ENCODE data around the gene MMP23B.

MMP23B gene

DNA sequence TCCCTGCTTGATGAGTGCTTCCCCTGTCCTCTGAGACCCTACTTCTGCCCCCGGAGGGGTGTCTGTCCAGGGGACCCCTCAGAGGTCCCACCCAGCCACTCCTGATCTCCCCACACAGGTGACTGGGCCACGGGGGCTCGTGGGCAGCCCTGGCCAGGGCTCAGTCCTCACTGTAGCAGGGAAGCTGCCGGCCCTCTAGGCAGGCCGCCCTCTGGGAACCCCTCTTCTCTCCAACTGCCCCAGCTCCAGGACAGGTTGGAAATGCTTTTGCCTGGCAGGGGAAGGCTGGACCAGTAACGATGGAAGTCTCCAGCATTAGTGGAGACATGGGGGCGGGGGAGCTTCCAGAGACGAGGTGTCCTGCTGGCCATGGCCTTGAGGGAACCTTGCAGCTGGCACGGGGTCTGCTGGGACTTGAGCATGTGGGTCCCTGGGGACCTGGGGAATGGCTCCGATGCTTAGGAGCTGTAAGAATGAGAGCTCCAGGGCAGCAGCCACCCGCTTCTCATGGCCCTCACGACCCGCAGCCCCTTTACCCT lies 28.9 kb upstream of the MMP23B start:
- no peak for DNase-seq

DNA sequence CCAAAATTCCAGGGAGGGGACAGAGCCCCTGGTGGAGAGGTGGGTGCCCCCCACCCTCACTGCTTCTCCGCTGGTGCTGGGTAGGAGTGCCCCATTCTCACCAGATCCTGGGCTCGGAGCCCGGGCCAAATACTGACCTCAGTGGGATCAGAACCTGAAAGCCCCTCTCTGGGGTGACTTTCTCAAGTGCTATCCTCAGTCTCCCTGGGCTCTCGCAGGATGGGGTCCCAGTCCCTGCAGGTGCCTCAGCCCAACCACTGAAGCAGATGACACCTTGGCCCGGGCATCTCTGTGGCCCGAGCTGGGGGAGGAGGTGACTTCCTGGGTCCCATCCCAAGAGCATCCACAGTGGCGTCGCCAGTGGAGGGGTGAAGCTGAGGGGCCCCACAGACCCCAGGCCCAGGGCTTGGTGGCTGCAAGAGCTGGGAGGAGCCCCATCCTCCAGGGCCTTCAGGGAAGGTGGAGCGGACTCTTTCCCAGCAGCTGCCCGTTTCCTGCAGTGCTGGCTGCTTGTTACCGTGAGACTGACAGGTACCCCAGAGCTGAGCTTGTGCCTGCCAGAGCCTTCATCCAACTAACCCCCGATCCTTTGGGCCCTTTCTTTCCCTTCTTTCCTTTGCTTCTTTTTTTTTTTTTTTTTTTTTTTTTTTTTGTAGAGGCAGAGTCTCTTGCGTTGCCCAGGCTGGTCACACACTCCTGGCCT lies 28.2 kb upstream of the MMP23B start:
- DNase-seq = no peak

DNA sequence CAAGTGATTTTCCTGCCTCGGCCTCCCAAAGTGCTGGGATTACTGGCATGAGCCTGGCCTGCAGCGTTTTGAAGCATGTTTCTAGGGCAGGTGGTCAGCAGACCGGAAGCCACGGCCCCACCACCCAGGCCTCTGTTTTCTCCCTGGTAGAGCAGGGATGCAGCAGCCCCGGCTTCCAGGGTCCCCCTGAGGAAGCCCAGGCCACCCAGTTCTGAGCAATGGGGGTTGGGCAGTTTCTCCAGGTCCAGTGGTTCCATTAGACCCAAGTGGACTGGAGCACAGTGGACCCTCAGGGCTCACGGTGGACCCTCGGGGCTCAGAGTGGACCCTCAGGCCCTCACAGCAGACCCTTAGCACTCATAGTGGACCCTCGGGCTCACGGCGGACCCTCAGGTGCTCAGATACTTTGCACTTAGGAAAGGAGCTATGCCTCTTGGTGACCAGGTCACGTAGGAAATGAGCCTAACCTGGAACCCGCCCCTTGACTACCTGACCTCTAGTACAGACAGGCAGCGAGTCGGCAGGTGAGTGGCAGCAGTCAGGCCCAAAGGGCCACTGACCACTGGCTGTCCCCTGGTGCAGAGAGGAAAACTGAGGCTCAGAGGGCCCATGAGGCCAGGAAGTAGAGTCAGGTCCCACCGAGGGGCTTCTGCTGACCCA lies 27.5 kb upstream of the MMP23B start:
- DNase-seq = no peak

DNA sequence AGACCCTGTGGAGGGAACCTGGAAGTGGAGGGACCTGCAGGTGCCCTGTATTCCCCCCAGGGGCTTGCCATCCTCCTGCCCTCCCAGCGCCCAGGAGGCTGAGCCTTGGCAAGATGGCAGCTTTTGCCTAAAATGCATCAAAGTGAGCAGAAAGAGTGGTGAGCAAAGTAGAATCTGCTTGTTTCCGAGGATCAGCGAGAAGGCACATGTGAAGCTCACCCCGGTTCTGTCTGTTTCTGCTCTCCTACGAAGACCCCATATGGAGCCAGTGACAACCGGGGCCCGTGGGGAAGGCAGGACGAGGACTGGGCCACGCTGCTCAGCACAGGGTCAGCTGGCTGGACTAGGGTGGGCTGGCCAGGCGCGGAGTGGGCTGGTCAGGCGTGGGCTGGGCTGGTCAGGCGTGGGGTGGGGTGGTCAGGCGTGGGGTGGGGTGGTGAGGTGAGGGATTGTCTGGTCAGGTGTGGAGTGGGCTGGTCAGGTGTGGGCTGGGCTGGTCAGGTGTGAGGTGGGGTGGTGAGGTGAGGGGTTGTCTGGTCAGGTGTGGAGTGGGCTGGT lies 26.9 kb upstream of the MMP23B start:
- DNase-seq = no peak

DNA sequence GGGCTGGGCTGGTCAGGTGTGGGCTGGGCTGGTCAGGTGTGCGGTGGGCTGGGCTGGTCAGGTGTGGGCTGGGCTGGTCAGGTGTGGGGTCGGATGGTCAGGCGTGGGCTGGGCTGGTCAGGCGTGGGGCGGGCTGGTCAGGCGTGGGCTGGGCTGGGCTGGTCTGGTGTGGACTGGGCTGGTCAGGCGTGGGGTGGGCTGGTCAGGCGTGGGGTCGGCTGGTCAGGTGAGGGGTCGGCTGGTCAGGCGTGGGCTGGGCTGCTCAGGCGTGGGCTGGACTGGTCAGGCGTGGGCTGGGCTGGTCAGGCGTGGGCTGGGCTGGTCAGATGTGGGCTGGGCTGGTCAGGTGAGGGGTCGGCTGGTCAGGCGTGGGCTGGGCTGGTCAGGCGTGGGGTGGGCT lies 26.2 kb upstream of the MMP23B start:
- DNase-seq = no peak

DNA sequence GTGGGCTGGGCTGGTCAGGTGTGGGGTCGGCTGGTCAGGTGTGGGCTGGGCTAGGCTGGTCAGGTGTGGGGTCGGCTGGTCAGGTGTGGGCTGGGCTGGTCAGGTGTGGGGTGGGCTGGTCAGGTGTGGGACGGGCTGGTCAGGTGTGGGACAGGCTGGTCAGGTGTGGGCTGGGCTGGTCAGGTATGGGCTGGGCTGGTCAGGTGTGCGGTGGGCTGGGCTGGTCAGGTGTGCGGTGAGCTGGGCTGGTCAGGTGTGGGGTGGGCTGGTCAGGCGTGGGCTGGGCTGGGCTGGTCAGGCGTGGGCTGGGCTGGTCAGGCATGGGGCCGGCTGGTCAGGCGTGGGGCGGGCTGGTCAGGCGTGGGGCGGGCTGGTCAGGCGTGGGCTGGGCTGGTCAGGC lies 25.7 kb upstream of the MMP23B start:
- DNase-seq = no peak

DNA sequence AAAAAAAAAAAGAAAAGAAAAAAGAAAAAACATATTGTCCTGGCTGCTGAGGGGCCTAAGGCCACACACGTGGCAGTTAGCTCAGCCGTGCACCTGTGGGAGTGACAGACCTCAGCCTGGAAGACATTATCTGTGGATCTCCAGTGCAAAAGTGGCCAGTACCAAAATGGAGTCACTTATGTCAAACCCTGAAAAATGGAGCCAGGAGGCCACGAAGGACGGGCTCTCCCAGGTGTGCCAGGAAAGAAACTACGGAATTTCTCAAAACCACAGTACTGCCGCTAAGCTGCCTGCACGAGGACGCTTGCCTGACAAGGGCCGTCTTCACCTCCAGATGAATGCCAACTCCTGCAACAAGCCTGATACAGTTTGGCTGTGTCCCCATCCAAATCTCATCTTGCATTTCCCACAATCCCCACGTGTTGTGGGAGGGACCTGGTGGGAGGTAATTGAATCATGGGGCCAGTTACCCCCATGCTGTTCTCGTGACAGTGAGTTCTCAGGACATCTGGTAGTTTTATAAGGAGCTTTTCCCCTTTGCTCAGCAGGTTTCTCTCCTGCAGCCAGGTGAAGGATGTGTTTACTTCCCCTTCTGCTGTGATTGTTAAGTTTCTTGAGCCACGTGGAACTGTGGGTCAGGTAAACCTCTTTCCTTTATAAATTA lies 22.0 kb upstream of the MMP23B start:
- DNase-seq = no peak

DNA sequence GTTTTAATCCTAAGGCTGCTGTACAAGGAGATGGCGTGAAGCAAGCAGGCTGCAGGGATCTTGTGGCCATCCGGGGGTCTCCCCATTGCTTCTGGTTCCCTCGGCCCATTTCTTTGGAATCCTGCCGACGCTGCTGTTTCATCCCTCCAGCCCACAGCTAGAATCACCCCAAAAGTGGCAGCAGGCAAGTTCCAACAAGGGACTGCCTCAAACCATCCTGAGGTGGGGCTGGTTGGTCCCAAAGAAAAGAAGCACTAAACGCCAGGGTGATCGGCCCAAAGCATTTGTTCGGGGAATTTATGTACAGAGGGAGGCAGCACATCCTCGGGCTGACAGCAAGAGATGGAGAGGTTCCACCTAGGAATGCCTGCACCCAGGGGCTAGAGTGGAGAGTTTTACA lies 21.2 kb upstream of the MMP23B start:
- DNase-seq = no peak

DNA sequence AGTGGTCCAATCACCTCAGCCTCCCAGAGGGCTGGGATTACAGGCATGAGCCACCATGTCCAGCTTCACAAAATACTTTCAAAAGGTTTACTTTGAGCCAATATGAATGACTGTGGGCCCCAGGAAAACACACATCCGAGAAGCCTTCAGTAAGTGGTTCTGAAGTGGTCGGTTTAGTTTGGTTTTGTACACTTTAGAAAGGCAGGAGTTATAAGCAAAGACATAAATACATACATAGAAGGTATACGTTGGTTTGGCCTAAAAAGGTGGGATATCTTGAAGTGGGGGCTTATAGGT lies 19.9 kb upstream of the MMP23B start:
- DNase-seq = no peak

DNA sequence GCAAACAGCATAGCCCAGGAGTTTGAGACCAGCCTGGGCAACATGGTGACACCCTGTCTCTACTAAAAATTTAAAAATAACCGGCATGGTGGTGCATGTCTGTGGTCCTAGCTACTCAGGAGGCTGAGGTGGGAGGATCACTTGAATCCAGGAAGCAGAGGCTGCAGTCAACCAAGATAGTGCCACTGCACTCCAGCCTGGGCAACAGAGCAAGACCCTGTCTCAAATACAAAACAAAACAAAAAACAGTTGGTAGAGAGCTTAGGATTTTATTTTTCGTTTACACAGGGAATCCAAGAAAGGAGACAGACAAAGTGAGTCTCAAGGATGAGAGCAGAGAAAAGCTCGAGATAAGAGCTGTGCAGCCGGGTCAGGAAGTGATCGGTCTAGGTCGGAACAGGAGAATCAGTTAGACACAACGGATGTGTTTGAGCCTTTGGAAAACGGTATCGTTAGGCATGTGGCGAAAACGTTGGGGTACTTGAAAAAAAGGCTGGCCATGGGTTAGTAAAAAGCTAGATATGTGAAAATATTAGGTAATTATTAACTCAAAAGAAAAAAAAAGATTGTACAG lies 18.4 kb upstream of the MMP23B start:
- no peak for DNase-seq

DNA sequence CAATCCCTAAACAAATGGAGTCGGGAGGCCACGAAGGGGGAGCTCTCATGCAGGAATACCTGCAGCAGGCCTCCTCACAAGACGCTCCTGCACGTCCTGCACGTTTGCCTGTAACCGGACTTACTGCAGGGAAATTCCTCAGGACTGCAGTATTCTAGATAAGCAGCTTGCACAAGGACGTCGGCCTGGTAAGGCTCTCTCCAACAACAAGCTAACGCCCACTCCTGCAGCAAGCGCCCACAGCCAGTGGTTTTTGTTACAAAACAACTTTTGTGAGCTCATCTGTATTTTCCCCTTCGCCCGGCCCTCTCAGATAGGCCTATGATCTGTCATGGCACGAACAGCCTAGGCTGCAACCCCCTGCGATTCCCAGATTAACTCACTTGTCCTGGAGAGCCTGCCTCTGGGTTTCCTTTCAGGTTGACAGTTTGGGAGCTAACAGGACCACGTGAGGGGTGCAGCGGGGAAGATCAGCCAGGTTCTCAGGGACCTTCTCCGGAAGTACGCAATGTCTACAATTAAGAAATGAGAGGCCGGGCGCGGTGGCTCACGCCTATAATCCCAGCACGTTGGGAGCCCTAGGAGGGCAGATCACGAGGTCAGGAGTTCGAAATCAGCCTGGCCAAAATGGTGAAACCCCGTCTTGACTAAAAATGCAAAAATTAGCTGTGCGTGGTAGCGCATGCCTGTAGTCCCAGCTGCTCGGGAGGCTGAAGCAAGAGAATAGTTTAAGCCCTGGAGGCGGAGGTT lies 17.6 kb upstream of the MMP23B start:
- DNase-seq = peak; percentile 69 to 75

DNA sequence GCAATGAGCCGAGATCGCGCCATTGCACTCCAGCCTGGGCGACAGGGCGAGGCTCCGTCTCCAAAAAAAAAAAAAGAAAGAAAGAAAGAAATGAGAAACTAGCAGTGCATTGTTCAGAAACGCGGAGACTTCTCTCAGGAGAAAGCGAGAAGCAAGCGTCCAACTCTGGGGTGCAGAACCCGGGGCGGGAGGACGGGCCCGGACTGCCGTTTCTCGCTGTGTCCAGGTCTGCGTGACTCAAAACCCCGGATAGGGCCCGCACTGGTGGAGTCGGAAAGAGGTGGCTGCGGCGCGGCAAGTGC lies 17.1 kb upstream of the MMP23B start:
- no peak for DNase-seq

DNA sequence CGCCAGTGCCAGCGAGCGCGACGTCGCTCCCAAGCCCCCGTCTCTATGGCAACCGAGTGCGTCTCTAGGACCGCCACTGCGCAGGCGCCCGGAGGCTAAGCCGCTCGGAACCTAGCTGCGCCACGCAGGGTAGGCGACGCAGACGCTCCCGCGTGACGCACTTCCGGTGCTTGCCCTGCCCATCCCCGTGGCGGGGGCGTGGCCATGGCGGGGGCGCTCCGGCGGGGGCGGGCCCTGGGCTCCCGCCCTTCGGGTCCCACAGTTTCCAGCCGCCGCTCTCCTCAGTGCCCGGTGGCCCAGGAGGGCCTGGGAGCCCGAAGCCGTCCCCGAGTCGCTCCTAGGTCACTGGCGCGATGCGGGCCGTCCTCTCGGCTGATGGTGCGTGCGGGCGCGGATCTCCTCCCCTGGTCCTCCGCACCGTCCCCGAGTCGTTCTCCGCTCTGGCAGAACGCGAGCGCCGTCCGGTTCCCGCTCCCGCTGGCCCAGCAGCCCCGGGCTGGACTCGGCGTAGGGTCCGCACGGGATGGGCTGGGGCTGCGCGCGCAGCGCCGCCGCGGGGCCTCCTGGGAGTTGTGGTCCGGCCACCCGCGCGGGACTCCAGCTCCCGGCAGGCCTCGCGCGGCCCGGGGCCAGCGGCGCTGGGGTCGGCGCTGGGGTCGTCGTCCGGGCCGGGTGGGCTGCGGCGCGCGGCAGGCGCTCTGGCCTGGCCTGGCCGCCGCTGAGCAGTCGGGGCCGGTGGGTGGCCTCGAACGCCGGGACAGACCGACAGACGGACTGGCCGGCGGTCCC lies 16.5 kb upstream of the MMP23B start, which contains the start of gene MIB2:
Gene MIB2 (plus strand): TSS at position 245 of the 789 bp plus-strand sequence. CDS start 7,953 bp downstream, outside the sequence.
- peak; percentile 98 for DNase-seq

DNA sequence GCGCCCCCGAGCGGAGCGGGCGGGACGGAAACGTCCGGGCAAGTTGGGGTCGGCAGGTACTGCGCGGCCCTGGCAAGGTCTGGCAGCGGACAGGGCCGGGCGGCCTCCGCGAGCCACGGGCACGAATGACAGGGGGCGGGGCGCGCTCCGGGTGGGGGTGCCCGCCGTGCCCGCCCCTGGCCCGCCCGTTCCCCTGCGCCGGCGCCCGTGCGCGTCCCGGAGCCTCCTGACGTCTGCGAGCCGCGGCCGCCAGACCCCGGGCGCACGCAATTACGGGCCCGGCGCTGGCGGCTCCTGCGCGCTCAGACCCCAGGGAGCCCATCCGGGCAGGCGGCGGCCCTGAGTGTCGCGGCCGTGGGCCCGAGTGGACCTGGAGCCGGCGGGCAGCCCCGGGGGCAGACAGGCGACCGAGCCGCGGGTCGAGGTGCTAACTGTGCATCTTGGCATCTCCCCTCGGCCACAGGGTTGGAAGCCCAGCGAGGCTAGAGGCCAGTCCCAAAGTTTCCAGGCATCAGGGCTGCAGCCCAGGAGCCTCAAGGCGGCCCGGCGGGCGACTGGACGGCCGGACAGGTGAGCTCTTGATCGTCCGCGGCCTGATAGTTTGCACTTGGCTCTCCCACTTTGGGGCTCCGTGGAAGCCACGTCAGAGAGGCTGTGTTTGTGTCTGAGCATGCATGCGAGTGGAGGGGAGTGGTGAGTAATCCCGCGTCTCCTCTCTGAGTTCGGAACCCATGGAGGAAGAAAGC lies 15.8 kb upstream of the MMP23B start:
- peak; percentile 47 to 55 for DNase-seq

DNA sequence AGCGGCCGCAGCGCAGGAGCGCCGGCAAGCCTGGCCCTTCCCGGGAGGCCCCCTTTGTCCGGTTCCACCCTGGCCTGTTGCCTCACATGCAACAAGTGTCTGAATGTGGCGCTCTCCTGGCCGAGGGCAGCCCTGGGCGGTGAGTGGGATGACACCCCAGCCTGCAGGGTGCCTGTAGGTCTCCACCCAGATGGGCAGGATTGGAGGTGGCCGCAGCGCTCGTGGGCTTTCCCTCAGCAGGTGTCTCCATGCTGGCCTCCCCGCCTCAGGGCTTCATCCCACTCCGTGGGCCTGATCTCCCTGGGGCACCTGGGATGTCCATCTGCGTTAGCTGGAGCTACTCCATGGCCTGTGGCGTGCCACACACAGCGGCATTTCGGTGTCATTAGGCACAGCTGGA lies 15.1 kb upstream of the MMP23B start:
- DNase-seq = no peak

DNA sequence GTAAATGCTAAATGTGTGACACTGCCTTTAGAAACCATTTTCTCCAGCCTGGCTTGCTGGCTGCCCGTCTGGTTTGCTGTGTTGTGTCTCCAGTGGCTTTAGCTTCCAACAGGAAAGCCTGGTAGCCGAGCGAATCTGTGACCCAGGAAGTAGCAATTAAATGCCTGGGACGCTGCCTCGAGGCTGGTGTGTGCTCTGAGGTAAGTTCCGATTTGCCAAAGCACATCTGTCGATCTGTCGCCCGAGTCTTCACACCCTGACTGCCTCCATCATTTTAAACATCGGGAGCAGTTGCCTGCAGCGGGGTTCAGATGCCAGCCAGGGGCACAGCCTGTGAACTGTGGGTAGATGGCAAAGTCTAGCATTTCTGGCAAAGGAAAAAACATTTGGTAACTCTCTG lies 14.5 kb upstream of the MMP23B start:
- no peak for DNase-seq

DNA sequence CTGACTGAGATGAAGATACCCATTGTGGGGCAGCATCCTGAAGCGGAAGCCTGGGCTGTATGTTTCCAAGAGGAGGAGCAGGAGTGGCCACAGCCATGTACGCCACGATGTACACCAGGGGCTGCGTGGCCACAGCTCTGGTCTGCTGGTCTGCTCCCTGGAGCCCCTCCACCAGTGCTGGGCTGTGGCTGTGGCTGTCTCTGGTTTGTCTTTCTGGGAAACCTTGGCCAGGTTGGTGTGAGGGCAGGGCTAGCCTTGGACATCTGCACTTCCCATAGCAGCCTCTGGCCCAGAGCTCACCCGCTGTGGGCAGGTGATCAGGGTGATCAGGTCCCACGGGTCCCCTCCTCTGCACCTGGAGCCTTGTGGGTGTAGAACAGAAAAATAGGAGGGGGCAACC lies 14.0 kb upstream of the MMP23B start:
- no peak for DNase-seq

DNA sequence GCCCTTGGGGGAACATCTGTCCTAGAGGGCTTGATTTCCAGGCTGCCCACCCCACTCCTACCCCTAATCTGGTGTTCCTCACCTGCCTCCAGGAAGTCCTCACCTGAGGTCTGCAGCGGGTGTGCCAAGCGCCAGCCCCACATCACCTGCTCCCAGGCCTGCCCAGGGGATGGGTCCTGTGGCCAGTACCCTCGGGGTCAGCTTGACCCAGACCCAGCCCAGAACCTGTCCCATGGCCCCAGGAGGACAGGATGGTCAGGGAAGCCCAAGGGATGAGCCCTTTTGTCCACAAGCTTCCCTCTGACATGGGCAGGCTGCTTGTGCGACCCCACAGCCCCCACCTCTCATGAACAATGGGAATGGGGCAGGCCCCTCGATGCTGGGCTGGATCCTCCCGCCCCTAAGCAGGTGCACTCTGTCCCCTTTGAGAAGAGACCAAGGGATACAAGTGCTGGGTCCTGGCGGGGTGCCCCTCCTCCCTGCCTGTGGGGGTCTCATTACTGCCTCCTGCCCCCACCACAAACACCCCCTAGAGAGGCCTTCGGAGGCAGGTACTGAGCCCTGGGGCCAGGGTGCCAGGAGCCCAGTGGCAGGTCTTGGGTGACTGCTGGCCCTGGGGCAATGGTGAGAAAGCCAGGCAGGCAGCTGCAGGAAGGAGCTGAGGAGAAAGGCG lies 13.4 kb upstream of the MMP23B start:
- DNase-seq = no peak

DNA sequence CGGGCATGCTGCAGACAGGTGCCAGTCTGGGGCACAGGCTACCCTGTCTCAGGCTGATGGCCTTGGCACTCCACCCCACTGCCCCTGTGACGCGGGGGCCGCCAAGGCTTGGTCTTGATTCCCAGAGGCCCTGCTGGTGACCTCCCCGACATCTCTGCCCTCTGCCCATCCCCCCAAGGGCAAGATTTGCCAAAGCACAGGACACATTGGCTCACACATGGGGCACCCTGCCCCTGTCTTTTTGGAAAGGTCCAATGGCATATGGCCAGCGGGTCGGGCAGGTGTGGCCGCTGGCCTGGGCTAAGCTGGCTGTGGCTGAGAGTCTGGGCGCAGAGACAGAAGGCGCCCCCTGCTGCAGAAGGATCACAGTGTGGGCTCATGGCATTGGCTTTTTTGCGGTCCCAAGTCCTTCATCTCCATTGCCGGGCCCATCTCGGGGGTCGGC lies 12.0 kb upstream of the MMP23B start:
- DNase-seq = no peak

DNA sequence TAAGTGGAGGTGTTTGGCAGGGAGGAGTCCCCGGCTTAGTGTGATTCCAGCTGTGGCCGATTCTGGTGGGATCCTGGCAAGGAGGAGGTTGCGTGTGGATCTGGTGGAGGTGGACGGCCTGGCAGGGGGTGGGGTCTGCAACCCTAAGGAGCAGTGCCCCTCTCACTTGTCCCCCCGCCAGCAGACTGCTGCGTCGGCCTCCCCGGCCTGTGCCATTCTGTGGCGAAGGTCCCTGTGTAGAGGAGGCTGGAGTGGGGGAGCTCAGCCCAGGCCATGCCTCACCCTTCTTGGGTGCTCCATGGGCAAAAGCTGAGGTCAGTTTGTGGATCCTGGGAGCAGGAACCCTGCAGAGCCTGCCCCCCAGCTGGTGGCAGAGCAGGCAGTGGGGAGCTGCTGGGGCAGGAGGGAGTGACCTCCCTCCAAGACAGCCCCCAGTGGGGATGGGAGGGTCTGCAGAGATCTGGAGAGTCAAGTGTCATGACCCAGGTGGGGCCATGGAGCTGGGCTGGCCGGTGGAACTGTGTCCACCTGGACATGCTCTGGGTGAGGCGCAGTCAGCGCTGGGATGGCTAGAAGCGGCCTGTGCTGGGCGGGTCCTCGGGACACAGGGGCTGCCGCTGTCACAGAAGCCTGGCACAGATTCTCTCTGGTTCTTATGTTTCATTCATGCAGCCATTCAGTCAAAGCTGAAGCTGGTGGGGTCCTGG lies 11.4 kb upstream of the MMP23B start:
- no peak for DNase-seq

All from CD4-positive, alpha-beta T cell treated with Interleukin-4 for 1 hour (primary cell).